T follicular helper cell (primary cell): ENCODE data around the gene EHD4.

Experiments used
- DNase-seq: peaks from one replicate; pipeline ENCODE4 v3.0.0-alpha.2; 2020; ENCODE audit warnings: low read depth

Gene EHD4

GRCh38 chr15:41994772-41995475, 22.6 kb upstream of the EHD4 start:
- DNase-seq: no peak

GRCh38 chr15:41994171-41994650, 21.9 kb upstream of the EHD4 start:
- DNase-seq: no peak

- no peak for DNase-seq
Observed at GRCh38 chr15:41993472-41994170, 21.3 kb upstream of the EHD4 start.

GRCh38 chr15:41992803-41993190, 20.4 kb upstream of the EHD4 start:
- no peak for DNase-seq

- no peak for DNase-seq
Observed at GRCh38 chr15:41992151-41992802, 19.9 kb upstream of the EHD4 start.

- DNase-seq: no peak
Observed at GRCh38 chr15:41990691-41991090, 18.3 kb upstream of the EHD4 start.

GRCh38 chr15:41990243-41990605, 17.9 kb upstream of the EHD4 start:
- no peak for DNase-seq

- DNase-seq: peak; percentile 70
Observed at GRCh38 chr15:41989573-41990242, 17.4 kb upstream of the EHD4 start.

GRCh38 chr15:41988896-41989572, 16.7 kb upstream of the EHD4 start:
- no peak for DNase-seq

GRCh38 chr15:41987925-41988275, 15.5 kb upstream of the EHD4 start:
- DNase-seq: no peak

GRCh38 chr15:41987246-41987924, 15.0 kb upstream of the EHD4 start:
- DNase-seq: no peak

GRCh38 chr15:41985236-41986160, 13.1 kb upstream of the EHD4 start:
- no peak for DNase-seq

- no peak for DNase-seq
Observed at GRCh38 chr15:41984622-41985021, 12.3 kb upstream of the EHD4 start.

- no peak for DNase-seq
Observed at GRCh38 chr15:41983621-41984571, 11.5 kb upstream of the EHD4 start.

GRCh38 chr15:41983221-41983620, 10.9 kb upstream of the EHD4 start:
- DNase-seq: no peak

GRCh38 chr15:41982133-41982930, 10.0 kb upstream of the EHD4 start:
- DNase-seq: no peak

GRCh38 chr15:41981371-41982132, 9.2 kb upstream of the EHD4 start:
- DNase-seq: no peak
